ENCODE measurements around the gene OSBPL9.
"Not testable (repeated sequence)": the region's sequence is repeated elsewhere in the genome, so short reads cannot be mapped to it uniquely, and the experiment has no call there.

Gene OSBPL9

GRCh38 chr1:51818487-51818886 is 201.6 kb downstream of the OSBPL9 start:
- Mint-ChIP-seq H3K4me3 (no peak overlapping the region), H3K27me3 (no peaks in the 10 kb centered on the region), H3K4me1 (peaks cover 6% of the 10 kb centered on the region), H3K9me3 (no peaks in the 10 kb centered on the region), H3K36me3 (peaks cover 35% of the 10 kb centered on the region), H3K27ac (no peak overlapping the region)
- ATAC-seq = no peak

- peaks cover 30% of the 10 kb centered on the region for H3K36me3 Mint-ChIP-seq
- ATAC-seq, H3K4me1 Mint-ChIP-seq, H3K4me3 Mint-ChIP-seq, H3K27ac Mint-ChIP-seq, H3K9me3 Mint-ChIP-seq, H3K27me3 Mint-ChIP-seq: not testable (repeated sequence)
Measured at GRCh38 chr1:51819021-51819420, 202.1 kb downstream of the OSBPL9 start.

- Mint-ChIP-seq H3K4me1 (no peaks in the 10 kb centered on the region), H3K4me3 (no peak overlapping the region), H3K27me3 (no peaks in the 10 kb centered on the region), H3K9me3 (no peaks in the 10 kb centered on the region), H3K36me3 (peaks cover 26% of the 10 kb centered on the region), H3K27ac (no peak overlapping the region)
- no peak for ATAC-seq
Measured at GRCh38 chr1:51819810-51820209, 202.9 kb downstream of the OSBPL9 start.

- Mint-ChIP-seq H3K4me3 (no peak overlapping the region), H3K4me1 (no peaks in the 10 kb centered on the region), H3K27me3 (no peaks in the 10 kb centered on the region), H3K27ac (no peak overlapping the region), H3K9me3 (no peaks in the 10 kb centered on the region), H3K36me3 (peaks cover 19% of the 10 kb centered on the region)
- ATAC-seq = no peak
Measured at GRCh38 chr1:51829058-51829457, 212.2 kb downstream of the OSBPL9 start.

- Mint-ChIP-seq H3K4me3 (no peak overlapping the region), H3K27me3 (no peaks in the 10 kb centered on the region), H3K9me3 (no peaks in the 10 kb centered on the region), H3K4me1 (no peaks in the 10 kb centered on the region), H3K27ac (no peak overlapping the region), H3K36me3 (peaks cover 28% of the 10 kb centered on the region)
- no peak for ATAC-seq
Measured at GRCh38 chr1:51833700-51834099, 216.8 kb downstream of the OSBPL9 start.

GRCh38 chr1:51837243-51837642 is 220.4 kb downstream of the OSBPL9 start:
- no peaks in the 10 kb centered on the region for H3K9me3 Mint-ChIP-seq
- H3K36me3 Mint-ChIP-seq = peaks cover 32% of the 10 kb centered on the region
- H3K4me3 Mint-ChIP-seq = no peak overlapping the region
- no peaks in the 10 kb centered on the region for H3K27me3 Mint-ChIP-seq
- peaks cover 7% of the 10 kb centered on the region for H3K4me1 Mint-ChIP-seq
- ATAC-seq = no peak
- H3K27ac Mint-ChIP-seq = no peak overlapping the region
